HG02973 (cell line): ENCODE results near the gene RRBP1.
A peak's percentile ranks its signal among the peaks of the same experiment; 100 is the strongest.

Source experiments
- ATAC-seq: cut with Tn5 transposase; IDR thresholded peaks from one replicate; pipeline ENCODE4 v1.9.1; 2021; ENCODE audit warnings: moderate library complexity; ENCODE audit not compliant: unreplicated experiment

Gene RRBP1

DNA sequence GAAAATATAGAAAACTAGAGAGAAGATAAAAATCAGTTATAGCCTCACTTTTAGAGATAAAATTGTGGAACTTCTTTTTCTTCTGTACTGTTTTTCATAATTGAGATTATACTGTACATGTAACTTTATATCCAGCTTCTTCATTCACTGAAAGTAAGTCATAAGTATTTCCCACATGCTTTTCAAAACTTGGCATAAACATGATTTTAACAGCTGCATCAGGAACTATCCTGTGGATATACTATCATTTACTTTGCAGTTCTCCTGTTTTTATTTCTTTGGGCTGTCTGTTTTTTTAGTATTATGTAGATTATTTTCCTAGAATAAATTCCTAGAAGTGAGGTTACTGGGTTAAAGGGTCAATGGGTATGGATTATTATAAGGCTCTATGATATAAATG, 97.4 kb downstream of the RRBP1 start:
- ATAC-seq, result no peak

DNA sequence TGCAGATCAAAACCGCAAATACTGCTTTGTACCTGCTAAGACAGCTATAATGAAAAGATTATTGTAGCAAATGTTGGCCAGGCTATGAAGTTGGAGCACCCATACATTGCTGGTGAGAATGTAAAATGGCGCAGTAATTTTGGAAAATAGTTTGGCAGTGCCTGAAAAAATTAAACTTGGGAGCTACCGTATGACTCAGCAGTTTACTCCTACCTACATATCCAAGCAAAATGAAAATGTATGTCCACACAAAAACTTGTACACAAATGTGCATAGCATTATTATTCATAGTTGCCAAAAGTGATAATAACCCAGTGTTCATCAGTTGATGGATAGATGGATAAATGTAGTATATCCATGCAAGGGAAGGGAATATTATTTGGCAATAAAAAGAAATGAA, 98.9 kb downstream of the RRBP1 start:
- ATAC-seq, result no peak

DNA sequence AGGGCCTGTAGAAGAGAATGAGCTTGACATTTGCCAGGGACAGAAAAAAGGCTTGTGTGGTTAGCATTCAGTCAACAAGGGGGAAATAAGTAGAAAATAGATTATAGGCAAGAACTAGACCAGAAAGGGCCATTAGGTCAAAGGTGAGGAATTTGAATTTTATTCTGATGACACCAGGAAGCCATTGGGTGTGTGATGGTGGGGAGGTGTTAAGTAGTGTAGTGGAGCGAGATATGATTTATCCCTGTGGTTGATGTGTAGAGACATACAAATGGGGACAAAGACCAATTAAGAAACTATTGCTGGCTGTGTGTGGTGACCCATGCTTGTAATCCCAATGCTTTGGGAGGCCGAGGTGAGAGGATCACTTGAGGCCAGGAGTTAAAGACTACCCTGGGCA, 101.1 kb downstream of the RRBP1 start:
- no peak for ATAC-seq

DNA sequence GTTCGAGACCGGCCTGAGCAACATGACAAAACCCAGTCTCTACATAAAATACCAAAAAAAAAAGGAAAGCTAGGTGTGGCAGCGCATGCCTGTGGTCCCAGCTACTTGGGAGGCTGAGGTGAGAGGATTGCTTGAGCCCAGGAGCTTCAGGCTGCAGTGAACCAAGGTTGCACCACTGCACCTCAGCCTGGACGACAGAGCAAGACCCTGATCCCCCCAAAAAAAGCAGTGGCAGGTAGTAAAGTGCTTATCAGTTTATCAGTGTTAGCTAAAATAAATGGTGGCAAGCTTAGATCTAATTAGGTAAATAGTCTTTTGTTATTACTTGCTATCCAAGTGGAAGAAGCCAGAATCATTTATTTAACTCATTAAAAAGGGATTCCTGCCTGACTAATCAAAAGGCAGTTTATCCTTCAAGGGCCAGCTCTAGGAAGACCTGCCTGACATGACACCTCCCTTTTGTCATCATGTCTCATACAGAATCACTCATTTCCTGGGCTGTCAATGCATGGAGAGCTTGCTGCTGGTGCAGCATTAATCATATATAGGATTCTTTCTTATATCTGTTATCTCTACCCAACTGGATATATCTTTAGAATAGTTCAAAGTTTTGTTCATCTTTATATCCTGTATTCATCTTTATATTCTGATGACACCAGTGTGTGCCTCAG, 102.5 kb downstream of the RRBP1 start:
- ATAC-seq, result no peak

DNA sequence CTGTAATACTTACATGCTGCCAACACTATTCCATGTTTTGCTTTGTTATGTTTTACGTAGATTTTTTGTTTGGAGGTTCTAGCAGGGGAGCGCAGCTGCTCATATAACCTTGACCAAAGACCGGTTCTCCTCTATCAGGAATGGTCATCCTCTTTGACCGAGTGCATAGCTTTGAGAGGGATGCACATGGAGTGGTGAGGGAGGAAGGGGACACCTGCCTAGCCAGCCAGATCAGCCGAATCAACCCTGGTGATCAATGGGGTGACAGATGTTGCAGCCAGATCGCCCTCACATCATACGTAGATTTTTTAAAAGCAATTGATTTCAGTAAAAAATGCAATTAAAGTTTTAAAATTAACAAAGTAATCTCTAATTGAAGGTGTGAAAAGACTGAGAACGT, 105.8 kb downstream of the RRBP1 start:
- no peak for ATAC-seq

DNA sequence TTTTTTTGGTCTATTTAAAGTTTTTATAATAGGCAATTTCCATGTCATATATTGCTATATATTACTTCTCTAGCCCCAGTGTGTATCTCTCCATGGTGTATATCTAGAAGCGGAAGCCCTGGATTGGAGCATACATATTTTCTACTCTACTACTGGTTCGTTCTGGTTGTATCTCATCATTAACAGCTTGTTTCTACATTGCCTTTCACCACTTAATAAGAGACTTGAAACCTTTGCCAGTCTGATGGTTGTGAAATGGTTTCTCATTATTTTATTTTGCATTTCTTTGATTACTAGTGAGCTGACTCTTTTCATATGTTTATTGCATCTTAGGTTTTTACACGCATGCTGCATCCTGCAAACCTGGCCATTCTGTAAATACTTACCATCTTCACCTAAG, 108.6 kb downstream of the RRBP1 start:
- ATAC-seq, result no peak

DNA sequence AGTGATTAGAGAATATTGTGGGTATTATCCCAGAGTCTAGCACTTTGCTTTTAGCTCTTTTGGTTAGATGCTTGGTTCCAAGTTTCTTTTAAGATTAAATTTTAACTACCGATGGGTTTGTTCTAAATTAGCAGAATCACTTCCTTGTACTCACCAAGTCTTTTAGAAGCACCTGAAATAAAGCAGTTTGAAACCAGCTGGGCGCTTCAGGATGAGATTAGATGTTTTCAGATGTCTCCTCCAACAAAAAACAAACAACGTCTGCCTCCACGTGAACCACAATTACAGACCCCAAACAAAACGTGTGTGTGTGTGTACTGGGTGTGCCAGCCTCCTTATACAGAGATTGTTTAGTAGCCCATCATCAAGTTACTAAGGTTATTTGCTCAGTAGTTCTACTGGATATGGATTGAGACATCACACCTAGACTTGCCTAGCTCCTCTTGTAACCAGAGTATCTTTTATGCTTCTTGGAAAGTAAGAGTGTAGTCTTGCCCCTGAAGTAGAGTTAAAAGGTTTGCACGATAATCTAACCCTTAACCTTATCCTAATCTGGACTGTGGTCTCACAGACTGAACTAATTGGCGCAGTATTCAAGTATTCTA, 109.9 kb downstream of the RRBP1 start:
- ATAC-seq, result no peak

DNA sequence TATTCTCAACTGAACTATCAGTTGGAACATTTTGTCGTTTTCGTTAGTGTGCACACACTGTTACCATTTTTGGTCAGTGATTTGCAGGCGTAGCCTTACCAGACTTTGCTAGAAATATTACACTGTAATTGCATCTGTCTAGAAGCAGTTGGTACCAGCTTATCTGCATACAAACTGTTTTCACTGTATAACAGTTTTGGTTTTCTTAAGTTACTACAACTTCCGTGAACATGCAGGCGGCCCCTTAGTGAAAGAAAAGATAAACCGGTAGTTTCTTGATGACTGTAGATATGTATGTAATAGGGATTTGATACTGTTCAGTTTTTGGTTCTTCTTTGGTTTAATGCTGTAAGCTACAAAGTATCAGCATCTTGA, 110.9 kb downstream of the RRBP1 start:
- no peak for ATAC-seq

DNA sequence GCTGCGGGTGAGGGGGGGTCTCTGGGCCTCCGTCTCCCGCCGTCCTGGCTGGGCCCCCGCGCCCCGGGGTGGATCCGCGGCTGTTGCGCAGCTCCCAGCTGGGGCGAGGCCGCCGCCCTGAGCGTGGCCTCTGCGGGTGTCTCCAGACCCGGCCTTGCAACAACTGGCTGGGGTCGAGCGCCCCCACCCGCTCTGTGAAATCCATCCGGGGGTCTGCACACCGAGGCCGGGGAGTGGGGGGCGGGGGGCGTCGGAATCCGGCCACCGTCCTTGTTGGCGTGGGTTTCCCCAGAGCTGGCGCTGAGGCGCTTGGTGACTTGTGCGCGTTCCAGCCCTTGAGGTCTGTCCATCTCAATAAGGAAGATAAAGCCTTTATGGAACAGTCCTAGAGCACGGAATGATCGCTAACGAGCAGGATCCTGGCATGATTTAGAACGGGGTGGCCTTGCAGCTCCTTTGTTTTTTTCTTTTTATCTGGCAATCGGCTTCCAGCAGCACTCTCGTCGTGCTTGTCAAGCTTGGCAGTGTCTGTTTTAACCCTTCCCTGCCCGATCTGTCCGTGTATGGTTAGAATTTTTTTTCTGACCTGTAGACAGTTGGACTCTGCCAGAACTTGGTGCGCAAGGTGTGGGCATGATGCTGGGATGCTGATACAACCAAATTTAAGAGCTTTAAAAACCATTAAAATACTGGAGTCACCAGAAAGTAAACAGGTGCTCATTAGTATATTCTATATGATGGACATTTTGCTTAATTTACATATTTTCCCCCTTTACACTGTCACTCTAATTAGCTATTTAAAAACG, 111.5 kb downstream of the RRBP1 start:
- peak; percentile 36 for ATAC-seq

DNA sequence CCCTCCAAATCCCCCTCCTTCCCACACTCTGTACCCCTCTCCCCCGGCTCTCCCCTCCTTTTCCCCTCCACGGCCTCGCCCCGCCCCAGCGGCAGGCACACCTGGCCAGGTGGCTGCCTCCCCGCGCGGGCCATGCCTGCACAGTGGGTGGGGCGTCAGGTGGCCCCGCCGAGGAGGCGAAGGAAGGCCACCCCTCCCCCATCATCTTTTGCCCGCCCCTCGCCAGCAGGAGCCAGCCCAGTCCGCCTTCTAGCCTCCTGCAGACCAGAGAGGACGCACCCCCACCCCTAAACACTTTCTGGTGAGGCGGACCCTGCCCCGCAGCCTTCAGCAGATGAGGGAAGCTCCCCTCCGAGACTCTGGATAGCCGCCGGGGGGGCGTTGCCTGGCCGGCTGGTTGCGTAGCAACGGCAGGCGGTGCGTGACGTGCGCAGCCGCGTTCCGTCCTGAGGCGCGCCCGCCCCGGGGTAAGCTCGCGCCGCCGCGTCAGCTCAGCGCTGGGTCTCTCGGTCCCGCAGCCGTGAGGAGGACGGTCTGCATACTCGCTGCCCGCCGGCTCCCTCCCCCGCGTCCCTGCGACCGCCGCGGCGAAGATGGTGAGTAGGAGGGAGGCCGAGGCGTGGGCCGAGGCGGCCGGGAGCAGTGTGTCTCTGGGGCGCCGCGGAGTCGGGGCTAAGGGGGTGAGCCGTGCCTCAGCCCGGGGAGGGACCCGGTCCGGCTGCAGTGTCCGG, 112.3 kb downstream of the RRBP1 start, which contains the start of gene DSTN:
Gene DSTN (plus strand): TSS at position 460 of the 731 bp plus-strand sequence. CDS start 134 bp downstream, at position 594.
- ATAC-seq, result peak; percentile 89

DNA sequence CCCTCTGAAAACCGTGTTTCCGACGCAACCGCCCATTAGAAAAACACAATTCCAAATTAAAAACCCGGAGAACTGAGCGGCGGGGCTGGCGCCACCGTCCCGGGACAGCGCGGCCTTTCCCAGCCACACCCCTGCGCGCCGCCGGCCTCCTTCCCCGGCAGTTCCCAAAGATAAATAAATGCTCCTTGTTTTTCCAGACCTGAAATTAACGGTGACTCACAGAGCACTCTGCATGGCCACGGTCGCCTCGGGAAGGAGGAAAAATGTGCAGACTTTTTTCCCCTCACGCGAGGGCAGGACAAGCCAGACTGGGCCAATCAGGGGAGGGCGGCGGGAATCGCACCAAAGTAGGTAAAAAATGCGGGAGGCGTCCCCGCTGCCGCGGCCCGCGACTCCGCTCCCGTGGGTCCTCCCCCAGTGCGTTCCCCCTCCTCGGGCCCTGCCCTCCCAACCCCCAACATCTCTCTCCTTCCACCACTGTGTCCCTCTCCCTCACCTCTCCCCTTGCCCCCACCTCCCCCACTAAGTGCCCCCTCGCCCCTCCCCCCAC, 113.0 kb downstream of the RRBP1 start:
- no peak for ATAC-seq

DNA sequence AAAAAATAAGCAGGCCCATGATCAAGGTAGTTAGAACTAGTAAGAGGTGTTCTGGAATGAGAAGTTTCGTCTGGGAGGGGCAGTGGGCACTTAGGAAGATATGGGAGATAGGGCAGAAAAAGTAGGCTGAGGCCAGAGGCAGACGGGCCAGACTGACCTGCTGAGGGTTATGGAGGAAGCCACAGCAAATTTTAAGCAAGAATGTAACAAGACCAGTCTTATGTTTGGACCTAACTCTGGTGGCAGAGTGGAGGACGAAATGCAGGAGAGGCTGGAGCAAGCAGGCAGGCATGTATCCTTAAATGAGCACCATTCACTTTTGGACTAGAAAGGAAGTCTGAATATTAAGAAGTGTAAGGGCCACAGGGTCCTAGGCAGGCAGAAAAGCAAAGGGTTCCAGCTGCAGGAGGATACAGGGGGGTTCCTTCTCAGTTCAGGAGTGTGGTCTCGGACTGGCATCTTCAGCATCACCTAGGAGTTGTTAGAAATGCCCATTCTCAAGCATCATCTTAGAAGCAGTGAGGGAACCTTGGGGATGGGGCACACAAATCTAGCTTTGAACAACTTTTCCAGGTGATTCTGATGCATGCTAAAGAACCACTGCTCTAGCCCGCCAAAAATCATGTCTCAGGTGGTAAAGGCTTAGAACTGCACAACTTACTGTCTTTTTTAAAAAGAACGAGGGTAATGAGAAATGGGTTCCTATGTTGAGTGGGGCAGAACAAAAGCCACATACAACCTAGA, 113.8 kb downstream of the RRBP1 start:
- no peak for ATAC-seq

DNA sequence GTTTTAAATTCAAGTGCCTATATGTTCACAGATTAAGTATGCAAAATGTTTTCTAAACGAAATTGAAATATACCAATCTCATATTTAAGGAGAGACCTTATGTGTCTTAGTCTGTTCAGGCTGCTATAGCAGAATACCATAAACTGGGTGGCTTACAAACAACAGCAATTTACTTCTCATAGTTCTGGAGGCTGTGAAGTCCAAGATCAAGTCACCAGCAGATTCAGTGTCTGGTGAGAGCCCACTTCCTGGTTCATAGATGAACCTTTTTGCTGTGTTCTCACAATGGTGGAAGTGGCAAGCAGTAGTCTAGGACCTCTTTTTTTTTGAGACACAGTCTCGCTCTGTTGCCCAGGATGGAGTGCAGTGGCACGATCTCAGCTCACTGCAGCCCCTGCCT, 115.7 kb downstream of the RRBP1 start:
- no peak for ATAC-seq

DNA sequence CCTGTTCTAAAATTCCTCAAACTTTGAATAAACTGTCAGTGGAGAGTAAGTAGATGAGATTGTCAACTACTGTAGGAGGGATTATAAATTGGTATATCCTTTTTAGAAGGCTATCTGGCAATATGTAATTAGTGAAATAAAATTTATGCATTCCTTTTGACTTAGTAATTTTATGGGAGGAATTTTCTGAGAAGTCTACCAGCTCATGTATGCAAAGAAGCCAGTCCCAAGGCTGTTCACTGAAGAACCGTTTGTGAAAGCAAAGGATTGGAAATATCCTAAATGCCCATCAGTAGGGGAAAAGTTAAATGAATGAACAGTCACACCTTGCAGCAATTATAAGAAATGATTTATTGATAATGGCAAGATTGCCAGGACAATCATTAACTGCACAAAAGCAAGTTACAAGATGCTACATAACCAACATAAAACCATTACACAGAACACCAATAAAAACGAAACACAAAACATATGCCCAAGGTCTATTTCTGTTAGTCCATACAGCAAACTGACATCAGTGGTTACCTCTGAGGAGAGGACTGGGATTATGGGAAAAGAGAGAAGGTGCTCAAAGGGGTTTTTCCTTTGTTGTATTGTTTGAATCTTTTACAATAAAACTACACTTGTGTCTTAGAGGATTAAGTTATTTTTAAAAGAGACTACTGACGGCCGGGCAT, 116.7 kb downstream of the RRBP1 start:
- no peak for ATAC-seq
